Stimulated activated CD4-positive, alpha-beta T cell treated with anti-CD3 and anti-CD28 coated beads, Interleukin-12 subunit alpha, Interleukin-12 subunit beta, amount 100 ng/mL, for 4 hours (primary cell): ENCODE data around the gene WHAMM.
"Not testable (repeated sequence)": the region's sequence is repeated elsewhere in the genome, so short reads cannot be mapped to it uniquely, and the experiment has no call there.

Experiments used
- DNase-seq: peaks from one replicate; pipeline ENCODE4 v3.0.0-alpha.2; 2020

WHAMM gene

DNA sequence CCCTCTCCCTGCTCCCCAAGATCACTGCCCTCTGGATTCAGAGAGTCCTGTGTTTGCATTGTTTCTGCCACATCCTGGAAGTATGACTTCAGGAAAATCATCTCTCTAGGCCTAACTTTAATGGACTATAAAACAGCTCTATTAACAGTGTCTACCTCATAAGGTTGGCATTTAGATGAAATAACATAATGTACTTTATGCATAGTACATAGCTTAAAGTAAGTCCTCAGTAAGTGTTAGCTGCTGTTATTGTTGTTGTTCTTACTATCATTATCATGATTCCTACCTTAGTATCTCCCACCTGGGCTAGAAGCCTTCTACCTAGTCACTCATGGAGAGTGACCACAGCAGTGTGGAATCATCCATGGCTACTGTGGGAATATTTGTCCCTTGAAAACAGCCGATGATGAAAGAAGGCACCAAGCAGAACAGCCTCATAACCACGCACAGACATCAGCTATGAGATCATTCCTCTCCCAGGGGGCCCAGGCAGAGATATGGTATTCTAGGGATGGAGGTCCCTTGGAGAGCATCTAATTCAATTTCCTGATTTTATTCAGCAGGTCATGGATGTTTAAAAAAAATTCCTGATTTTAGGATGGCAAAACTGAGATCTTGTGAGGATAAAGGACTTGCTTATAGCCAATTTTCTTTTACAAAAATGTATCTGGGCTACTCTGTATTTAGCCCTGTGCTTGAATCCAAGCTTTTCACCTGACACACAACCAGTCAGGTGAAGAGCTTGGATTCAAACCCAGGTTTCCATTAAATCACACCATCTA lies 5.4 kb upstream of the WHAMM start:
- no peak for DNase-seq

DNA sequence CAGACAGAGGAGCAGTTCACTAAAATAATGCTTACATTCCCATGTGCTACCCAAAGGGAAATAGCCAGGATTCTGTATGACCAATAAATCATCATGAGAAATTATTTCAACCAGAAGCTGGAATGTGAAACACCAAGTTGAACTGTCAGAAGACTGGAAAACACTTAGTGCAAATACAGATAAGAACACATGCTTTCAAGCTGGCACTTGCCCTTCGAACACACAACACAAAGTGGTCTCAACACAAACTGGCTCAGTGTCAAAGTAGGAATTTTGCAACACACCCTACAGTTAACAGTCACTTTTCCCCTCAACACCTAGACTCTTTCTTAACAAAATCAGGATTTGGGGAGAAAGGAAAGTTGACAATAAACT lies 4.9 kb upstream of the WHAMM start:
- DNase-seq: no peak

GRCh38 chr15:82805994-82806406 lies 3.4 kb upstream of the WHAMM start, which contains the start of gene FSD2:
Gene FSD2 (minus strand): TSS chr15:82806069. CDS start chr15:82787390, 18,679 bp downstream.
- DNase-seq: no peak

DNA sequence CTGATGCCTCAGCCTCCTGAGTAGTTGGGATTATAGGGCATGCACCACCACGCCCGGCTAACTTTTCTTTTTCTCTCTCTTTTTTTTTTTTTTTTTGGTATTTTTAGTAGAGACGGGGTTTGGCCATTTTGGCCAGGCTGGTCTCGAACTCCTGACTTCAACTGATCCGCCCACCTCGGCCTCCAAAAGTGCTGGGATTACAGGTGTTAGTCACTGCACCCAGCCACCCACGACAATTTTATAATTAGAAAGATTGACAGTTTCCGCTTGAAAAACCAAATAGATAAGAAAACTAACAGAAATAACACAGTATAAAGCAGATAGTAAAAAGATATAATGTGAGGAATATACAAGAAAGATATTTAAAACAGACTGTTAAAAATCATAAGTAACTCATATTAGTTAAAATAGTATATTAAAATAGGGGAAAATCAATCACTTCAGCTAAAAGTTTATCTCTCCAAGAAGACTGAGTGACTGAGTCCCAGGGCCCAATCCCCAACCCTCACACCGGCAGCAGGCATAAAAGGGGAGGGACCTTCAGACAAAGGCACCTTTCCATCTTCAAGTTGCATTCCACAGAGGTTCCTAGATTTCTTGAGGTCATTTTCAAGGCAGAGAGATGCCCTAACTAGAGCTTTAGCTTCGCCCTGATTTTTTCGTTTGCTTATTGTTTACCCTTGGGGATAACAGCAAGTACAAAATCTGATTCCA lies 1.4 kb upstream of the WHAMM start:
- DNase-seq: no peak

DNA sequence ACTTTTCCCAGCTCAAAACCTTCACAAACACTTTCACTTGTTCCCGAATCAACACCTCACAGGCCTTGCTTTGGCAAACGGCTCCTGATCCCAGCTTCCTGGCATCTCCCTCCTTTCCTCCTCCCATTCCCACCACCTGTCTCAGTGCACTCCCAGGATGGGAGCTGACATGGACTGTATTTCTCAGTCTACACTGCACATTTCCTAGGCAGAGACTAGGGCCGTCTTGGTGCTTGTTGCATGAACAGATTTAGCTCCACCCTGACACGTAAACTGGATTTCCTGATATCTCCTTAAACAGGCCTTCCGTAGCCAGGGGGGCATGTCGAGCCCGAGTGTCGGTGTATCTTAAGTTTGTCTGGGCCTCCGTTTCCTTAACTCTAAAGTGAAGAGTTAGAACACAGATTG lies 790 bp upstream of the WHAMM start:
- no peak for DNase-seq

DNA sequence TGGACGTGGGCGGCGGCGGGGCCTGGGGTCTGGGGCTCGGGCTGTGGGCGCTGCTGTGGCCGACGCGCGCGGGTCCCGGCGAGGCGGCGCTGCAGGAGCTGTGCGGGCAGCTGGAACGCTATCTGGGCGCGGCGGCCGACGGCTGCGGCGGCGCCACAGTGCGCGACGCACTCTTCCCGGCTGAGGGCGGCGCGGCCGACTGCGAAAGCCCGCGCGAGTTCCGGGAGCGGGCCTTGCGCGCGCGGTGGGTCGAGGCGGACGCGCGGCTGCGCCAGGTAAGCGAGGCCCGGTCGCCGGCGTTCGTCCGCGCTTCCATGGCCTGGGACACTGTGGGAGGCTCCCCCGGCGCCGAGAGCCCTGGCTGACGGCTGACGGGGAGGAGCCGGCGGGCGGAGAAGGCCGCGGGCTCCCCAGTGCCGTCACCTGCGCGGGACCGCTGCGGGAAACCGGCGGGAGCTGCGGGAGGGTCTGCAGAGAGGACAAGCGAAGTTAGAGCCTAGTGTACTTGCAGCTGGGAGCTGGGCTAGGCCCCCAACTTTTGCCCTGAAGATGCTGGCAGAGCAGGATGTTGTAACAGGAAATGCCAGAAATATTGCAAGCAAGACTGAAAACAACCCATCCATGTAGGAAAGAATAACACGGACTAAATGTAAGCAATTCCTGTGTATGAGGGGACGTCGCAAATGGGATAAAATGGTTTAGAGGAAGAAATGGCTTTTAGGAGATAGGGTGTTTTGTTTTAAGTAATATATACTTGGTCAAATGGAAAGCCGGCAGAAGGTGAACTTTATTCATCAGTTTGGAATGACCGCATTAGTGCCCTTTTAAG lies 847 bp downstream of the WHAMM start:
- no peak for DNase-seq

DNA sequence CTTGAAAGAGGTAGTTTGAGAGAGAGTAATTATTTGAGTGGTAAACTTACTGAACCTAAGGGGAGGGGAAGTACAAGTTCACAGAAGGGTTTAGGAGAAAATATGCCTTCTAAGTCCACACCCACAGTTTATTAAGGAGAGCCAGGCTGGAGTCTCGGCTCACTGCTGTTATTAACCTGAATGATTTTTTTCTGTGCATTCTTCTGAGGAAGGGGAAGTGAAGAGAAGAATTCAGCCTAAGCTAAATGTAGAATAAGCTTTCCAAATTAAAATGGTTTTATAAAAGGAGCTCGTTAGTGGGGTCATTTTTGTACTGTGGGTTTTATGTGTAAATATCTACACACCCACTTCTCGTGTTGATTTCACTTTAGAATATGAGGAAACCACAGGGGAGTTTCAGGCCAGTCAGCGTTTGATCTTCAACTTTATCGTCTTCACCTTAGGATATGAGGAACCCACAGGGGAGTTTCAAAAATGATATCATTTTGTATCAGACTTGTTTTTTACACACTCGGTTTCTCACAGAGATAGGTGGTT lies 1.5 kb downstream of the WHAMM start:
- DNase-seq: peak; percentile 7

DNA sequence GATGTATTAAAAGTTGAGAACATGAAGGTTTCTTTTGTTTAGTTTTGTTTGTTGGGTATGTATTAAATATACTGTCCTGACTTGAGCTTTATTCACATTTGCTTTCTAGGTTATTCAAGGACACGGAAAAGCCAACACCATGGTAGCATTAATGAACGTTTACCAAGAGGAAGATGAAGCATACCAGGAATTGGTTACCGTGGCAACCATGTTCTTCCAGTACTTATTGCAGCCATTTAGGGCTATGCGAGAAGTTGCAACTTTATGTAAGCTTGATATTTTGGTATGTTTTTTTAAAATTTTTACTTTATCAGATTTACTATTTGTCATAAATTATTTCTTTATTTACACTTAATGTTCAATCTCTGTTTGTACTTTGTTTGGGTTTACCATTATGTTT lies 3.6 kb downstream of the WHAMM start:
- DNase-seq: no peak

DNA sequence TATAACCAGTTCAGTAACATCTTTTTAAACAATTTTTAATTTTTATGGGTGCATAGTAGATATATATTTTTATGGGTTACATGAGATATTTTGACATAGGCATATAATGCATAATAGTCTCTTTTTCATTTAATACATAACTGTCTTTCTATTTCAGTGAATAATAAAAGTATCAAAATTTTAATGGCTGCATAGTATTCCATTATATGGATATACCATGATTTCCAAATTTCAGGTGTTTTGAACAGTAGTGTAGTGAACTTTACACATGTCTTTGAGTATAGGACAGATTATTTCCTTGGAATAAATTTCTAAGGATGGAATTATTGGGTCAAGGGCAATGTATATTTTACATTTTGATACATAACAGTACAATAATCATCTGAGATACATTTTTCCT lies 10.7 kb downstream of the WHAMM start:
- DNase-seq: no peak

GRCh38 chr15:82821396-82821795 lies 12.0 kb downstream of the WHAMM start:
- not testable (repeated sequence) for DNase-seq

DNA sequence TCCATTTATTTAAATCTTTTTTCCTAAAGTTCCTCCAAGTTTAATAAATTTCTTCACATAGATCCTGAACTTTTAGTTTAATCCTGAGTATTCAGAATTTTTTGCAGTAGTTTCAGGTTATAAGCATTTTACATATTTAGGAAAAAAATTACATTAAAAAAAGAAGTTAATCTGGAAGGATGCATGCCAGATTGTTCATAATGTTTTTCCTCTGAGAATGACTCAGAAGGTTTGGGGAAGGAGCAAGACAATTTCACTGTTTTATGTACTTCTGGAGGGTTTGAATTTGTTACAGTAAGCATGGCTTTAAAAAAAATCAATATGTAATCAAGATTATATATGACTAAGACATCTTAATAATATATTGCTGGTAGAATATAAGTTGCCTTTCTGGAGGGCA lies 12.4 kb downstream of the WHAMM start:
- DNase-seq: not testable (repeated sequence)

DNA sequence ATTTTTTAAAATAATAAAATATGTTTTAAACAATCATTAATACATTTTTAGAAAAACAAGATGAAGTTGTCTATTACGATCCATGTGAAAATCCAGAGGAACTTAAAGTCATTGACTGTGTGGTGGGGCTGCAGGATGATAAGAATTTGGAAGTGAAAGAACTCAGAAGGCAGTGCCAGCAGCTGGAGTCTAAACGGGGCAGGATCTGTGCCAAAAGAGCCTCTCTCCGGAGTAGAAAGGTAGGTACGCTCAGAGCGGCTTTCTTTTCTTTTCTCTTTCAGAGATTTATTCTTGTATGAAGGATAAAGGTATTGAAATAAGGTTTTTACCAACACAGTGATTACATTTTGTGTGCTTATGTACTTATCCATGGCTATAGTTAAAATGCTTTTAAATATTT lies 13.6 kb downstream of the WHAMM start:
- DNase-seq: no peak

DNA sequence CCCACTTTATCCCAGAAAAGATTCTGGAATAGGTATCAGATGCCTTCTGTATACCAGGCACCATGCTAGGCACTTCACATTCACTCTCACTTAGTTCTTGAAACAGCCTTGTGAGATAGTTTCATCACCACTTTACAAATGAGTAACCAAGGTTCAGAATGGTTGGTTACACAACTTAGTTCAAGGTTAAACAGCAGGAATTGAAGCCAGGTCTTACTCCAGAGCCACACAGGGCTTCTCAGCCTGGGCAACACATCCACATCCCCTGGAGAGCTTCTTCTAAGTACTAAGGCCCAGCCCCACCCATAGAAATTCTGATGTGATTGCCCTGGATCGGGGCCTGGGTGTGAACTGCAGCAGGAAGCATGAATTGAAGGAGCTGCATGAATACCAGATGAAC lies 18.6 kb downstream of the WHAMM start:
- no peak for DNase-seq

DNA sequence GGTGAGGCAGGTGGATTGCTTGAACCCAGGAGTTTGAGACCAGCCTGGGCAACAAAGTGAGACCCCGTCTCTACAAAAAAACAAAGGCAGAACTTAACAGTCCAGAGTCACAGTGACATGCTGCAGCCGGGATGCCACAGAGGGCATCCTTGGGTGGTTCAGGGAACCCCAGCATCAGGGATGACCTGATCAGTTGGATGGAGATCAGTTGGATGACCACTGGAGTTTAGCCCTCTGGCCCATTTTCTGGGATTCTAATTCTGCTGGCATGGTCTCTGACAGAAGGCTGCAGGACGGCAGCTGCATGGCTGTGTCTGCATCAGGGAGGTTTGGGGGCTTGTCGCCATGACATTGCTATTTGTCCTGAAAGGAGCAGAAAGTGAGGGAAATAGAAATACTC lies 19.8 kb downstream of the WHAMM start:
- DNase-seq: no peak

DNA sequence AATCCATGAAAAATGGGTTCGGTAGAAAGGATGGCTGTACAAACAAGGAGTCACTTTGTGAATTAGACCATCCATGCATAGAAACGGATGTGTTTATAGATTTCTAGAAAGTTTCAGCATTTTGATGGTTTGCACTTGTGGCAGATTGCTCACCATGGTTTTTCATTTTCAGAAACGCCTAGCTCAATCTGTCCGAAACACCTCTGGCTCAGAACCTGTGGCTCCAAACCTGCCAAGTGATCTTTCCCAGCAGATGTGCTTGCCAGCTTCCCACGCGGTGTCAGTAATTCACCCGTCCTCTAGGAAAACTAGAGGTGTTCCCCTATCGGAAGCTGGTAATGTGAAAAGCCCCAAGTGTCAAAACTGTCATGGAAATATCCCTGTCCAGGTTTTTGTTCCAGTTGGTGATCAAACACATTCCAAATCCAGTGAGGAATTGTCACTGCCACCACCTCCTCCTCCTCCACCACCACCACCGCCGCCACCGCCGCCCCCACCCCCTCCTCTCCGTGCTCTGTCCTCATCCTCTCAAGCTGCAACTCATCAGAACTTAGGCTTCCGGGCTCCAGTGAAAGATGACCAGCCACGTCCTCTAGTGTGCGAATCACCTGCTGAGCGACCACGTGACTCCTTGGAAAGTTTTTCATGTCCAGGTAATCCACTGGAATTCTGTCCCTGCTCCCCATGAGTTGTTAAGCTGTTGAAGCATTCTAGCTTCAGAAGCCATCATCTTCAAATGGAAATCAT lies 21.2 kb downstream of the WHAMM start:
- no peak for DNase-seq

GRCh38 chr15:82831894-82832600 lies 22.6 kb downstream of the WHAMM start:
- DNase-seq: no peak

GRCh38 chr15:82832601-82833361 lies 23.4 kb downstream of the WHAMM start:
- peak; percentile 30 for DNase-seq

DNA sequence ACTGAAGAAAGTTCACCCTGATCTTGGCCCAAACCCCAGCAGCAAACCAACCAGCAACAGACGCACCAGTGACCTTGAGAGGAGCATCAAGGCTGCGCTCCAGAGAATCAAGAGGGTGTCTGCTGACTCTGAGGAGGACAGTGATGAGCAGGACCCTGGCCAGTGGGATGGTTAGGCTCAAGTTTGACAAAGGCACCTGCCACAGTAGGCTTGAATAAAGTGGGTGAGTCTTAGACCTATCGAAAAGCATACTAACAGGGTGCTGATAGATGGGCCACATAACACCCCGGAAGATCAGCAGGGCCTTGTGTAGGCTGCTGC lies 23.9 kb downstream of the WHAMM start:
- DNase-seq: no peak

- no peak for DNase-seq
These were observed 26.0 kb downstream of the WHAMM start for GRCh38 chr15:82835391-82835917.

GRCh38 chr15:82838096-82838735 lies 28.8 kb downstream of the WHAMM start:
- DNase-seq: no peak
